Karpas-422 (cell line): ENCODE data around the gene KRT81. TPM values are rescaled to one million over a fixed set of nuclear protein-coding genes. Genes with fewer than 3 reads are reported as not detected.
"Not testable (repeated sequence)": the region's sequence is repeated elsewhere in the genome, so short reads cannot be mapped to it uniquely, and the experiment has no call there.

Source experiments
- DNase-seq: peaks from one replicate; pipeline ENCODE4 v3.0.0-alpha.2; 2015
- H2AFZ ChIP-seq: fragments of 200-600 bp; sonication (generic); 2 replicates; pipeline ENCODE4 v1.6.1; 2014; ENCODE audit warnings: antibody characterized with exemption, low read length, mixed read lengths
- H3K27ac ChIP-seq: fragments of 200-600 bp; sonication (generic); 2 replicates; pipeline ENCODE4 v1.5.1; 2014; ENCODE audit warnings: mild to moderate bottlenecking, low read length, moderate library complexity
- H3K27me3 ChIP-seq: fragments of 200-600 bp; sonication (generic); 2 replicates; pipeline ENCODE4 v1.6.1; 2014; ENCODE audit warnings: low read length, mixed read lengths
- H3K36me3 ChIP-seq: fragments of 200-600 bp; sonication (generic); 2 replicates; pipeline ENCODE4 v1.6.1; 2014; ENCODE audit warnings: low read length, mixed read lengths; ENCODE audit not compliant: insufficient read depth
- H3K4me1 ChIP-seq: fragments of 200-600 bp; sonication (generic); 2 replicates; pipeline ENCODE4 v1.6.1; 2014; ENCODE audit warnings: mild to moderate bottlenecking, low read length, mixed read lengths
- H3K4me2 ChIP-seq: fragments of 200-600 bp; sonication (generic); 2 replicates; pipeline ENCODE4 v1.6.1; 2014; ENCODE audit warnings: low read length, low read depth, mild to moderate bottlenecking; ENCODE audit not compliant: poor library complexity, severe bottlenecking
- H3K4me3 ChIP-seq: fragments of 200-600 bp; sonication (generic); 2 replicates; pipeline ENCODE4 v1.5.1; 2014; ENCODE audit warnings: mild to moderate bottlenecking, antibody characterized with exemption, low read length, mixed read lengths
- H3K79me2 ChIP-seq: fragments of 200-600 bp; sonication (generic); 2 replicates; pipeline ENCODE4 v1.6.1; 2014; ENCODE audit warnings: mild to moderate bottlenecking, low read length, mixed read lengths
- H3K9ac ChIP-seq: fragments of 200-600 bp; sonication (generic); 2 replicates; pipeline ENCODE4 v1.6.0; 2014; ENCODE audit warnings: low read length
- H3K9me2 ChIP-seq: fragments of 200-600 bp; sonication (generic), shearing (Covaris generic); replicated peaks from 2 replicates; pipeline ENCODE4 v1.6.0; 2014; ENCODE audit warnings: mild to moderate bottlenecking, low read length, moderate library complexity; ENCODE audit not compliant: insufficient read depth
- H3K9me3 ChIP-seq: fragments of 300-700, 200-600 bp; sonication (generic); 2 replicates; pipeline ENCODE4 v1.6.1; 2014; ENCODE audit warnings: low read length, mixed read lengths
- H4K20me1 ChIP-seq: fragments of 200-600 bp; sonication (generic); 2 replicates; pipeline ENCODE4 v1.6.1; 2014; ENCODE audit warnings: mild to moderate bottlenecking, antibody characterized with exemption, low read length, low read depth; ENCODE audit not compliant: insufficient read depth
- total RNA-seq: library from RNA; depleted of rRNA; stranded (reverse); fragments of >200 nt; shearing (Covaris generic); gene quantifications from 2 replicates; pipeline ENCODE4 v1.2.3, GENCODE V29; 2014; ENCODE audit warnings: low replicate concordance

Gene KRT81
- total RNA-seq, 1 experiment from 2014 or later = not detected

- not testable (repeated sequence) for DNase-seq, H3K27me3 ChIP-seq, H3K27ac ChIP-seq, H3K9ac ChIP-seq, H3K9me2 ChIP-seq, H3K4me1 ChIP-seq, H3K36me3 ChIP-seq, H4K20me1 ChIP-seq, H3K4me3 ChIP-seq, H3K4me2 ChIP-seq, H2AFZ ChIP-seq, H3K9me3 ChIP-seq, H3K79me2 ChIP-seq
Measured at GRCh38 chr12:52257922-52258321, 33.4 kb downstream of the KRT81 start.

DNA sequence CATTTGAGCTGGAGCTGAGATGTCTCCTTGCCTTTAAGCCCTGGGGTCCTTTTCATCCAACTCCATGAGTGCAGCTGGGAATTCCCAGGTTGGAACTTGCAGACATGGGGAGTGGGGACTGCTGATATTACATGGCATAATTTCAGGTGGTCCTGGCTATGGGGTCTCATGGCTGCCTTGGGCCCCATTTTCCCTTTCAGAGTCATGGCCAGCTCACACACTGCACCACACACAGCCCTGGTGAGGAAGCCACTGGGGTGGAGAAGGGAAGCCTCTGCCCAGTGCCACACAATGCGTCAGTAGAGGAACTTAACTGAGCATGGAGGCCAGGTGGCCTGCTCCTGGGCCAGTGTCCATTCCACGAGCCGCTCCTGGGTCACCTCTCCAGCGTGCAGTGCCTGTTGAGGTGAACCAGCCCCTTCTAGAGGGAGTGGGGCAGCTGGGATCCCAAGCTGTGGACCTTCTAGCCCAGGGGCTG is 34.2 kb downstream of the KRT81 start:
- Histone ChIP-seq H3K4me2 (no peak overlapping the region), H2AFZ (no peak overlapping the region), H3K4me1 (no peaks in the 10 kb centered on the region), H3K9ac (no peak overlapping the region), H3K27ac (no peak overlapping the region), H3K9me3 (no peaks in the 10 kb centered on the region), H3K27me3 (no peaks in the 10 kb centered on the region), H3K79me2 (no peaks in the 10 kb centered on the region), H4K20me1 (no peaks in the 10 kb centered on the region), H3K9me2 (no peaks in the 10 kb centered on the region), H3K36me3 (no peaks in the 10 kb centered on the region), H3K4me3 (no peak overlapping the region)
- no peak for DNase-seq

DNA sequence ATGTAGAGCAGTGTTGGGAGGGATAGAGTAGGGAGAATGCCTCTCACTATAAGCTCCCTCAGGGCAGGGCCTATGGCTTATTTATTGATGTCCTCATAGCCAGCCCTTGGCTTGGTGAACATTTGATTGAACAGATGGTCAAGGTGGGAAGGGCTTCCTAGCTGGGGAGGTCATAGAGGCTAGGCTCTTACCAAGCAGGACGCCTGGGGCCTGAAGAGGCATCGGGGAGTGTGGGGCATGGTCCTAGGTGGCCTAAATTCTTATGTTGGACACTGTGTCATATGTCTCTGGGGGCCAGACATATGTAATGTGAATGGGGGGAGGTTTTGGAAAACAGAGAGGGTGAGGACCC is 34.8 kb downstream of the KRT81 start:
- Histone ChIP-seq H3K27ac (no peak overlapping the region), H3K4me3 (no peak overlapping the region), H3K79me2 (no peaks in the 10 kb centered on the region), H3K4me2 (no peak overlapping the region), H2AFZ (no peak overlapping the region), H3K9ac (no peak overlapping the region), H3K36me3 (no peaks in the 10 kb centered on the region), H3K4me1 (no peaks in the 10 kb centered on the region), H4K20me1 (no peaks in the 10 kb centered on the region), H3K9me3 (no peaks in the 10 kb centered on the region), H3K9me2 (no peaks in the 10 kb centered on the region), H3K27me3 (no peaks in the 10 kb centered on the region)
- no peak for DNase-seq

DNA sequence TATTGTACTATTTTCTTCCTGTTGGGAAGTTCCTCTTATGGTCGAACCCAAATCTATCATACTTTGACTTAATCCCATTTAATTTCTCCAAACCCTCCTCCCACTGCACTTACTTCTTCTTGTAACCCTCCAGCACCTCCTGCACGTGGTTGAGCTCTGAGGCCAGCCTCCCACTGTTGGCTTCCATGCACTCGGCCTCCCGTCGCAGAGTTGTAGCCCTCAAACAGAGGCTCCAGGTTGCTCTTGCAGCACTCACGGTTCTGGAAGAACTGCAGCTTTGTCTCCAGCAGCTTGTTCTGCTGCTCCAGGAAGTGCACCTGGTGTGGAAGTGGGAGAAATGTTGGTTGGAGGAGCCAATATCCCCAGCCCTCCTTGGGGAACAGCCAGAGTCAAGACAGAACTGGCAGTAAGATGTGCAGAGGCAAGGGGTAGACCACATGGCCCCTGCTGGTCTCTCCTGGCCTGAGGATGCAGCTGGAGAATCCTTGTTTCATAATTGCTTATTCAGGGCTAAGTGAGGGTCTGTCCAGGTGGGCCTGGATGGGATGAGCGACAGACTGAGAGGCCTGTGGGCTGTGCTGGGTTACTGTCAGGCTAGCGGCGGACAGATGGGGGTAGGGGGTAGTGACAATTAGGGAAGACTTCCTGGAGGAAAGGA is 35.3 kb downstream of the KRT81 start:
- H3K27ac ChIP-seq = no peak overlapping the region
- no peak overlapping the region for H3K9ac ChIP-seq
- no peak overlapping the region for H3K4me2 ChIP-seq
- no peaks in the 10 kb centered on the region for H3K79me2 ChIP-seq
- no peaks in the 10 kb centered on the region for H3K9me2 ChIP-seq
- H3K9me3 ChIP-seq = no peaks in the 10 kb centered on the region
- H2AFZ ChIP-seq = no peak overlapping the region
- H4K20me1 ChIP-seq = no peaks in the 10 kb centered on the region
- H3K4me3 ChIP-seq = no peak overlapping the region
- H3K27me3 ChIP-seq = no peaks in the 10 kb centered on the region
- H3K36me3 ChIP-seq = no peaks in the 10 kb centered on the region
- no peaks in the 10 kb centered on the region for H3K4me1 ChIP-seq
- DNase-seq = no peak

GRCh38 chr12:52254965-52255751 is 36.2 kb downstream of the KRT81 start:
- Histone ChIP-seq H3K27me3 (no peaks in the 10 kb centered on the region), H3K4me1 (no peaks in the 10 kb centered on the region), H3K9me3 (no peaks in the 10 kb centered on the region), H2AFZ (no peak overlapping the region), H3K4me2 (no peak overlapping the region), H4K20me1 (no peaks in the 10 kb centered on the region), H3K9me2 (no peaks in the 10 kb centered on the region), H3K9ac (no peak overlapping the region), H3K27ac (no peak overlapping the region), H3K79me2 (no peaks in the 10 kb centered on the region), H3K36me3 (no peaks in the 10 kb centered on the region), H3K4me3 (no peak overlapping the region)
- no peak for DNase-seq

DNA sequence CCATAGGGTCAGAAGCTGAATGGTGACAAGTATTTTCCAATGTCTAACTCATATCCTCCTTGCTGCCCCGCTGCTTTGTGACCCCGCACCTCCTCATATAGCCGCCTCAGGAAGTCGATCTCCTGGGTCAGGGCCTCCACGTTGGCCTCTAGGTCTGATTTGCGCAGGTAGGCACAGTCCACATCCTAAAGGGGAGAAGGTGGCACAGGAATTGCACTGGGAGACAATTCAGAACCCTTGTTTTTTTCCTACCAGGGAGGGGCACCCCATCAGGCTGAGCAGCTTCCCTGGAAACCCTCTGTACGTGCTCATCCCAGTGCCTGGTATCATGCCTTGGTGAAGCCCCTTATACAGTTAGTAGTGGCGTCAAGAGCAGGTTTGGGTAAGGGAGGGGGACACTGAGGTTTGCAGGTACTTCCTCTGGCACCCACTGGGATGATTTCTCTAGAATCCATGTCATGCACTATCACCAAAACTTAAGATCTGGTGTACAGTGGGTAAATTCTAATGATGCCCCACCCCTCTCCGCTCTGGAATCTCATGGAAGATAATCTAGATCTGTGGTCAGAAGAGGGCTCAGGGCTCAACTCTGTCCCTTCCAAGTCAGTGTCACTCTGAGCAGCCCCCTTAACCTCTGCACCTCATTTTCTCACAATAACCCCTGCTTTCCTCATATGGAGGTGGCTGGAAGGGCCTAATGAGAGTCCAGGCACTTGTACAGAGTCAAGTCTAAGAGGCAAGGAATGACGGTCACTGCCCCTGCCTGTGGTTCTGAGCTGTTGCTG is 37.0 kb downstream of the KRT81 start:
- Histone ChIP-seq H3K79me2 (no peaks in the 10 kb centered on the region), H2AFZ (no peak overlapping the region), H3K9me3 (no peaks in the 10 kb centered on the region), H3K4me2 (no peak overlapping the region), H3K4me3 (no peak overlapping the region), H3K27ac (no peak overlapping the region), H3K27me3 (no peaks in the 10 kb centered on the region), H3K9ac (no peak overlapping the region), H4K20me1 (no peaks in the 10 kb centered on the region), H3K9me2 (no peaks in the 10 kb centered on the region), H3K4me1 (no peaks in the 10 kb centered on the region), H3K36me3 (no peaks in the 10 kb centered on the region)
- no peak for DNase-seq

GRCh38 chr12:52253391-52254179 is 37.7 kb downstream of the KRT81 start:
- Histone ChIP-seq H3K4me2 (no peak overlapping the region), H3K79me2 (no peaks in the 10 kb centered on the region), H3K36me3 (no peaks in the 10 kb centered on the region), H3K4me3 (no peak overlapping the region), H4K20me1 (no peaks in the 10 kb centered on the region), H3K9me2 (no peaks in the 10 kb centered on the region), H3K27me3 (no peaks in the 10 kb centered on the region), H3K27ac (no peak overlapping the region), H3K9me3 (no peaks in the 10 kb centered on the region), H3K4me1 (no peaks in the 10 kb centered on the region), H2AFZ (no peak overlapping the region), H3K9ac (no peak overlapping the region)
- DNase-seq = no peak
